Esophagus squamous epithelium (tissue), 4 donors: ENCODE data around the gene SLC35F4.

Experiments used
- POLR2A ChIP-seq, 4 donors: fragments of 450-650 bp; IDR thresholded peaks; one replicate each; pipeline ENCODE4 v1.6.1; 2017; ENCODE audit warnings: antibody characterized with exemption in 4 of 4, mild to moderate bottlenecking in 4 of 4, moderate library complexity in 3 of 4
- TF ChIP-seq, protein P1 (sequence below), 6 experiments: fragments of 450-650 bp in 4 of 6; fragments of 200-600 bp in 2 of 6; sonication (generic) in 2 of 6; IDR thresholded peaks; one replicate each; pipeline ENCODE4 v1.5.1; 2016 to 2019; ENCODE audit warnings: antibody characterized with exemption in 6 of 6, mild to moderate bottlenecking in 4 of 6, moderate library complexity in 4 of 6

DNA sequence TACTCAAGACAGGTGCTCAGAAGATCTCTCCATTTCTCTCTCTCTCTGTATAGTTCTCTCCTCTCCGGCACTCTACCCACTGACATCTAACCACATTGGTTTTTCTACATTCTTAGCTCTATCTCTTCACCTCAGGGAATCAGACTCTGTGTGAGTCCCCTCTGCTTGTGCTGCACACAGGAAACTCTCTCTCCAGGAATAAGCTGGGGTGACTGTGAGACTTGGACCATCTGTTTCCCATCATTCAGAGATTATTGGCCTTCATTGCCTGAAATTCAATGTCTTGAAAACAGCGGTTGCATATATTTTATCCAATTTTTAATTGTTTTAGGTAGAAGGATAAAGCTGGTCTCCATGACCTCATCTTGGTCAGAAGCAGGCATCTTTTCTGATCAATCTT, 105.0 kb downstream of the SLC35F4 start:
- TF ChIP-seq, protein P1, sequence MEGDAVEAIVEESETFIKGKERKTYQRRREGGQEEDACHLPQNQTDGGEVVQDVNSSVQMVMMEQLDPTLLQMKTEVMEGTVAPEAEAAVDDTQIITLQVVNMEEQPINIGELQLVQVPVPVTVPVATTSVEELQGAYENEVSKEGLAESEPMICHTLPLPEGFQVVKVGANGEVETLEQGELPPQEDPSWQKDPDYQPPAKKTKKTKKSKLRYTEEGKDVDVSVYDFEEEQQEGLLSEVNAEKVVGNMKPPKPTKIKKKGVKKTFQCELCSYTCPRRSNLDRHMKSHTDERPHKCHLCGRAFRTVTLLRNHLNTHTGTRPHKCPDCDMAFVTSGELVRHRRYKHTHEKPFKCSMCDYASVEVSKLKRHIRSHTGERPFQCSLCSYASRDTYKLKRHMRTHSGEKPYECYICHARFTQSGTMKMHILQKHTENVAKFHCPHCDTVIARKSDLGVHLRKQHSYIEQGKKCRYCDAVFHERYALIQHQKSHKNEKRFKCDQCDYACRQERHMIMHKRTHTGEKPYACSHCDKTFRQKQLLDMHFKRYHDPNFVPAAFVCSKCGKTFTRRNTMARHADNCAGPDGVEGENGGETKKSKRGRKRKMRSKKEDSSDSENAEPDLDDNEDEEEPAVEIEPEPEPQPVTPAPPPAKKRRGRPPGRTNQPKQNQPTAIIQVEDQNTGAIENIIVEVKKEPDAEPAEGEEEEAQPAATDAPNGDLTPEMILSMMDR (IDR thresholded peaks at IDR 0.05), result no peak
- no peak for TF ChIP-seq POLR2A (IDR thresholded peaks at IDR 0.05)
